ENCODE results near the gene OSBPL8.

DNA sequence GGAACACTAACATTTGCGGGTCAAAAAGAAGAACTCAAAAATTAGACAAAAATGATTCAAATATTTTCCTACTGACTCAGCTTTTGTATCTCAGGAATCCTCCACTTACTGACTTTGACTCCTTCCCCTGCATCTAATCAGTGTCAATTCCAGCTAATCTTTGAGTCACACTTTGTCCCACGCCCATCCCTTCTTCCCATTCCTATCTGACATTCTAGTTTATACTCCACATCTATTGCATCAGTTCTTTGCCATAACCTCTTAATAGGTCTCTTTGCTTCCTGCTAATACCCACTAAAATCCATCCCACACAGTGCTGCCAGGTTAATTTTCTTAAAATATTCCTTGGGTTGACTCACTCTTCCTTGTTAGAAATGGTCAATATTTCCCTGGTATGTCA, 230.4 kb downstream of the OSBPL8 start:
- TF ChIP-seq, protein P1, sequence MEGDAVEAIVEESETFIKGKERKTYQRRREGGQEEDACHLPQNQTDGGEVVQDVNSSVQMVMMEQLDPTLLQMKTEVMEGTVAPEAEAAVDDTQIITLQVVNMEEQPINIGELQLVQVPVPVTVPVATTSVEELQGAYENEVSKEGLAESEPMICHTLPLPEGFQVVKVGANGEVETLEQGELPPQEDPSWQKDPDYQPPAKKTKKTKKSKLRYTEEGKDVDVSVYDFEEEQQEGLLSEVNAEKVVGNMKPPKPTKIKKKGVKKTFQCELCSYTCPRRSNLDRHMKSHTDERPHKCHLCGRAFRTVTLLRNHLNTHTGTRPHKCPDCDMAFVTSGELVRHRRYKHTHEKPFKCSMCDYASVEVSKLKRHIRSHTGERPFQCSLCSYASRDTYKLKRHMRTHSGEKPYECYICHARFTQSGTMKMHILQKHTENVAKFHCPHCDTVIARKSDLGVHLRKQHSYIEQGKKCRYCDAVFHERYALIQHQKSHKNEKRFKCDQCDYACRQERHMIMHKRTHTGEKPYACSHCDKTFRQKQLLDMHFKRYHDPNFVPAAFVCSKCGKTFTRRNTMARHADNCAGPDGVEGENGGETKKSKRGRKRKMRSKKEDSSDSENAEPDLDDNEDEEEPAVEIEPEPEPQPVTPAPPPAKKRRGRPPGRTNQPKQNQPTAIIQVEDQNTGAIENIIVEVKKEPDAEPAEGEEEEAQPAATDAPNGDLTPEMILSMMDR (IDR thresholded peaks at IDR 0.05), result no peak
- TF ChIP-seq EP300 (IDR thresholded peaks at IDR 0.05) (no peak), POLR2AphosphoS5 (IDR thresholded peaks at IDR 0.05) (no peak), POLR2A (IDR thresholded peaks at IDR 0.05) (no peak)
